ENCODE data around the gene GPR62.

DNA sequence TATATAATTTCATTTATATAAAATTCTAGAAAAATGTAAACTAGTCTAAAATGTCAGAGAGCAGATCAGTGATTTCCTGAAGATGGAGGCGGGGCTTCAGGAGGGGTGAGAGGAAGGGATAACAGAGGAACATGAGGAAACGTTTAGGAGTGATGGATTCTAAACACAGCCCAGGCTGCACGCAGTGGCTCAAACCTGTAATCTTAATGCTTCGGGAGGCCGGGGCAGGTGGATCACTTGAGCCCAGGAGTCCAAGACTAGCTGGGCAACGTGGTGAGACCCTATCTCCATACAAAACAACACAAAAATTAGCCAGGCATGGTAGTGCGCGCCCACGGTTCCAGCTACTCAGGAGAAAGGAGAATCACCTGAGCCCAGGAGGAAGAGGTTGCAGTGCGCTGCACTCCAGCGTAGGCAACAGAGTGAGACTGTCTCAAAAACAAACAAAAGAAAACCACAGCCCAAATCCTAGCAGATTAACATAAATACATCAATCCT is 34.1 kb upstream of the GPR62 start:
- TF ChIP-seq, protein P1, sequence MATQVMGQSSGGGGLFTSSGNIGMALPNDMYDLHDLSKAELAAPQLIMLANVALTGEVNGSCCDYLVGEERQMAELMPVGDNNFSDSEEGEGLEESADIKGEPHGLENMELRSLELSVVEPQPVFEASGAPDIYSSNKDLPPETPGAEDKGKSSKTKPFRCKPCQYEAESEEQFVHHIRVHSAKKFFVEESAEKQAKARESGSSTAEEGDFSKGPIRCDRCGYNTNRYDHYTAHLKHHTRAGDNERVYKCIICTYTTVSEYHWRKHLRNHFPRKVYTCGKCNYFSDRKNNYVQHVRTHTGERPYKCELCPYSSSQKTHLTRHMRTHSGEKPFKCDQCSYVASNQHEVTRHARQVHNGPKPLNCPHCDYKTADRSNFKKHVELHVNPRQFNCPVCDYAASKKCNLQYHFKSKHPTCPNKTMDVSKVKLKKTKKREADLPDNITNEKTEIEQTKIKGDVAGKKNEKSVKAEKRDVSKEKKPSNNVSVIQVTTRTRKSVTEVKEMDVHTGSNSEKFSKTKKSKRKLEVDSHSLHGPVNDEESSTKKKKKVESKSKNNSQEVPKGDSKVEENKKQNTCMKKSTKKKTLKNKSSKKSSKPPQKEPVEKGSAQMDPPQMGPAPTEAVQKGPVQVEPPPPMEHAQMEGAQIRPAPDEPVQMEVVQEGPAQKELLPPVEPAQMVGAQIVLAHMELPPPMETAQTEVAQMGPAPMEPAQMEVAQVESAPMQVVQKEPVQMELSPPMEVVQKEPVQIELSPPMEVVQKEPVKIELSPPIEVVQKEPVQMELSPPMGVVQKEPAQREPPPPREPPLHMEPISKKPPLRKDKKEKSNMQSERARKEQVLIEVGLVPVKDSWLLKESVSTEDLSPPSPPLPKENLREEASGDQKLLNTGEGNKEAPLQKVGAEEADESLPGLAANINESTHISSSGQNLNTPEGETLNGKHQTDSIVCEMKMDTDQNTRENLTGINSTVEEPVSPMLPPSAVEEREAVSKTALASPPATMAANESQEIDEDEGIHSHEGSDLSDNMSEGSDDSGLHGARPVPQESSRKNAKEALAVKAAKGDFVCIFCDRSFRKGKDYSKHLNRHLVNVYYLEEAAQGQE (IDR thresholded peaks at IDR 0.05; ENCODE audit: insufficient read depth in 1 of 2, low read depth in 2 of 2, low read length in 1 of 2), result no peak
- TF ChIP-seq, protein P2, sequence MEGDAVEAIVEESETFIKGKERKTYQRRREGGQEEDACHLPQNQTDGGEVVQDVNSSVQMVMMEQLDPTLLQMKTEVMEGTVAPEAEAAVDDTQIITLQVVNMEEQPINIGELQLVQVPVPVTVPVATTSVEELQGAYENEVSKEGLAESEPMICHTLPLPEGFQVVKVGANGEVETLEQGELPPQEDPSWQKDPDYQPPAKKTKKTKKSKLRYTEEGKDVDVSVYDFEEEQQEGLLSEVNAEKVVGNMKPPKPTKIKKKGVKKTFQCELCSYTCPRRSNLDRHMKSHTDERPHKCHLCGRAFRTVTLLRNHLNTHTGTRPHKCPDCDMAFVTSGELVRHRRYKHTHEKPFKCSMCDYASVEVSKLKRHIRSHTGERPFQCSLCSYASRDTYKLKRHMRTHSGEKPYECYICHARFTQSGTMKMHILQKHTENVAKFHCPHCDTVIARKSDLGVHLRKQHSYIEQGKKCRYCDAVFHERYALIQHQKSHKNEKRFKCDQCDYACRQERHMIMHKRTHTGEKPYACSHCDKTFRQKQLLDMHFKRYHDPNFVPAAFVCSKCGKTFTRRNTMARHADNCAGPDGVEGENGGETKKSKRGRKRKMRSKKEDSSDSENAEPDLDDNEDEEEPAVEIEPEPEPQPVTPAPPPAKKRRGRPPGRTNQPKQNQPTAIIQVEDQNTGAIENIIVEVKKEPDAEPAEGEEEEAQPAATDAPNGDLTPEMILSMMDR (IDR thresholded peaks at IDR 0.05), result no peak
- TF ChIP-seq TCF7L2 (IDR thresholded peaks at IDR 0.05; ENCODE audit: low read depth, low read length), result no peak
- TF ChIP-seq POLR2AphosphoS5 (IDR thresholded peaks at IDR 0.05; ENCODE audit: low read depth, low read length), result no peak

All from Panc1 (cell line).